OCI-M1 (cell line): Measurements from ENCODE around the gene PRM2.
"Not testable (repeated sequence)": the region's sequence is repeated elsewhere in the genome, so short reads cannot be mapped to it uniquely, and the experiment has no call there.

ENCODE experiments used
- DNase-seq: peaks from one replicate; lab custom pipeline; 2025; lab: John Stamatoyannopoulos, UW

PRM2 gene

GRCh38 chr16:11307639-11308492 lies 31.6 kb upstream of the PRM2 start:
- no peak for DNase-seq

- DNase-seq = peak; percentile 47
These were observed 30.8 kb upstream of the PRM2 start for GRCh38 chr16:11306997-11307638.

GRCh38 chr16:11306381-11306780 lies 30.1 kb upstream of the PRM2 start:
- no peak for DNase-seq

- no peak for DNase-seq
These were observed 27.3 kb upstream of the PRM2 start for GRCh38 chr16:11303405-11304138.

GRCh38 chr16:11302977-11303376 lies 26.7 kb upstream of the PRM2 start:
- DNase-seq = no peak

- no peak for DNase-seq
These were observed 25.6 kb upstream of the PRM2 start for GRCh38 chr16:11301645-11302501.

- no peak for DNase-seq
These were observed 24.2 kb upstream of the PRM2 start for GRCh38 chr16:11300560-11300892.

- DNase-seq = no peak
These were observed 23.7 kb upstream of the PRM2 start for GRCh38 chr16:11299865-11300559.

- not testable (repeated sequence) for DNase-seq
These were observed 22.8 kb upstream of the PRM2 start for GRCh38 chr16:11298950-11299547.

- DNase-seq = peak; percentile 34
These were observed 22.0 kb upstream of the PRM2 start for GRCh38 chr16:11298143-11298900.

- DNase-seq = peak; percentile 95
These were observed 21.3 kb upstream of the PRM2 start for GRCh38 chr16:11297492-11298142.

- DNase-seq = peak; percentile 84
These were observed 20.6 kb upstream of the PRM2 start for GRCh38 chr16:11296706-11297491.

GRCh38 chr16:11296351-11296705 lies 20.0 kb upstream of the PRM2 start:
- no peak for DNase-seq

GRCh38 chr16:11295672-11296071 lies 19.4 kb upstream of the PRM2 start:
- DNase-seq = no peak

GRCh38 chr16:11292076-11292748 lies 15.9 kb upstream of the PRM2 start:
- DNase-seq = no peak

GRCh38 chr16:11291091-11291703 lies 14.9 kb upstream of the PRM2 start:
- DNase-seq = no peak

- no peak for DNase-seq
These were observed 14.0 kb upstream of the PRM2 start for GRCh38 chr16:11290102-11290893.
